ENCODE results near the gene SRGAP3.

DNA sequence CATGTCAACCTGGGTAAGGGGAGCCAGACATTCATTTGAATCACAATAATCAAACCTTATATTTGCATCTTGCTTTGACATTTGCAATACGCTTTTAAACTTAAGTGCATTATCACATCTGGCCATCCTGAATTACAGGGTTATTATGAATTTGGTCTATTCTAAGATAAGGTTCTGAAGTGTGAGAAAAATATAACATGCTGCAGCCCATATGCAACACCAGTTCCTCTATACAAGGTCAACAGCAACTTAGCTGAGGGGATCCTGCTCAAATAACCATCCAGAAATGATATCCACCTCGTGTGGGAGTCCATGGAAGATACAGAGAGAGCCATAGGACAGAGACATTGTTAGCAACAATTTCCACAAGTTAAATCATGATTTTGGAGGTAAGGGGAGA lies 213.5 kb downstream of the SRGAP3 start:
- TF ChIP-seq, protein P1, sequence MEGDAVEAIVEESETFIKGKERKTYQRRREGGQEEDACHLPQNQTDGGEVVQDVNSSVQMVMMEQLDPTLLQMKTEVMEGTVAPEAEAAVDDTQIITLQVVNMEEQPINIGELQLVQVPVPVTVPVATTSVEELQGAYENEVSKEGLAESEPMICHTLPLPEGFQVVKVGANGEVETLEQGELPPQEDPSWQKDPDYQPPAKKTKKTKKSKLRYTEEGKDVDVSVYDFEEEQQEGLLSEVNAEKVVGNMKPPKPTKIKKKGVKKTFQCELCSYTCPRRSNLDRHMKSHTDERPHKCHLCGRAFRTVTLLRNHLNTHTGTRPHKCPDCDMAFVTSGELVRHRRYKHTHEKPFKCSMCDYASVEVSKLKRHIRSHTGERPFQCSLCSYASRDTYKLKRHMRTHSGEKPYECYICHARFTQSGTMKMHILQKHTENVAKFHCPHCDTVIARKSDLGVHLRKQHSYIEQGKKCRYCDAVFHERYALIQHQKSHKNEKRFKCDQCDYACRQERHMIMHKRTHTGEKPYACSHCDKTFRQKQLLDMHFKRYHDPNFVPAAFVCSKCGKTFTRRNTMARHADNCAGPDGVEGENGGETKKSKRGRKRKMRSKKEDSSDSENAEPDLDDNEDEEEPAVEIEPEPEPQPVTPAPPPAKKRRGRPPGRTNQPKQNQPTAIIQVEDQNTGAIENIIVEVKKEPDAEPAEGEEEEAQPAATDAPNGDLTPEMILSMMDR (IDR thresholded peaks at IDR 0.05; ENCODE audit: poor library complexity), result no peak
- no peak for TF ChIP-seq EZH2phosphoT487 (IDR thresholded peaks at IDR 0.05; ENCODE audit: low read depth, severe bottlenecking, unreplicated experiment)
- TF ChIP-seq EZH2 (IDR thresholded peaks at IDR 0.05; ENCODE audit: borderline replicate concordance), result no peak

Data from hepatocyte (in vitro differentiated cells).